ENCODE results near the gene WDR74. TPM values are rescaled to one million over a fixed set of nuclear protein-coding genes. Genes with fewer than 3 reads are reported as not detected.

The WDR74 gene
- total and polyA plus RNA-seq, 2 of the 13 experiments (the other 11 are each of a cell fraction or from before 2014, with no cell fraction given) = 77.0 to 83.3 TPM

DNA sequence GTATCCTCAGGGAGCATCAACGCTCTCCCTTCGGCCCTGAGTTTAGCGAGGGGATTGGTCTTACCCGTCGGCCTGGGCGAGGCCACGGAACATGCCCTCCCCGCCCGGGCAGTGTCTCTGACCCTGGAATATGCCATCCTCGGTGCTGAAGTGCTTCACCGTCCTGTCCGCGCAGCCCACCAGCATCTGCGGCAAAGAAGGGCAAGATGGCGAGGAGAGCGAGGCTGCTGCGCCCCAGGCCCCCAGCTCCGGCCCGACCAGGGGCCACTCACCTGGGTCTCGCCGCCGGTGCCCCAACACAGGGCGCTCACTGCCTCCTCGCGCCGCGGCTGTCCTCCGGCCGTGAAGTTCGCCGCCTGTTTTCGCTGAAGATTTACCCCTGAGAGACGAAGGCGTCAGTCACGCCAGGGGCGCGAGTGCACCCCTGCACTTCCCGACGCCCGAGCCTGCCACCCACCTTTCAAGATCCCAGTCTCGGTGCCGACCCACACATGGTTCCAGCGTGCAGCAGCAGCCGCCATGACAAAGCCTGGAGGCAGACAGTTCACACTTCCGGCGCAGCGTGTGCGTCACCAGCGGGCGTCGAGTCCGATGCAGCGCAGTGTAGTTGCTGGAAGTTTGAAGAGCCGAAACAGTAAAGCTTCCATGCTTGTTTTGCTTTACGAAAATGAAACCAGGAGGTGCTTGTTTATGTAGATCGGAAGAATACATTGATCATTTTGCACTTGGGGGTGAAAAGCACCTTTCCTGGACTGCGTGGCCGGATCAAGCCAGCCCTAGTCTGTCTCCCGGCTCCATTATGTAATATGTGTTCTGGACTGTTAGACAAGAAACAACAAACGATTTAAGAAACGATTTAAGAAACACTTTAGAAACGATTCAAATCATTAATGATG lies at the start of gene WDR74 (continued):
- TF ChIP-seq, protein P1, sequence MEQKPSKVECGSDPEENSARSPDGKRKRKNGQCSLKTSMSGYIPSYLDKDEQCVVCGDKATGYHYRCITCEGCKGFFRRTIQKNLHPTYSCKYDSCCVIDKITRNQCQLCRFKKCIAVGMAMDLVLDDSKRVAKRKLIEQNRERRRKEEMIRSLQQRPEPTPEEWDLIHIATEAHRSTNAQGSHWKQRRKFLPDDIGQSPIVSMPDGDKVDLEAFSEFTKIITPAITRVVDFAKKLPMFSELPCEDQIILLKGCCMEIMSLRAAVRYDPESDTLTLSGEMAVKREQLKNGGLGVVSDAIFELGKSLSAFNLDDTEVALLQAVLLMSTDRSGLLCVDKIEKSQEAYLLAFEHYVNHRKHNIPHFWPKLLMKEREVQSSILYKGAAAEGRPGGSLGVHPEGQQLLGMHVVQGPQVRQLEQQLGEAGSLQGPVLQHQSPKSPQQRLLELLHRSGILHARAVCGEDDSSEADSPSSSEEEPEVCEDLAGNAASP (CRISPR knock-in tag; IDR thresholded peaks at IDR 0.05; ENCODE audit: borderline replicate concordance) = peak; percentile 66; the same call in 1 of the 2 replicates
- TF ChIP-seq ZNF180 (CRISPR knock-in tag; IDR thresholded peaks at IDR 0.05; ENCODE audit: borderline replicate concordance, low read depth) (no peak), ZNF292 (CRISPR knock-in tag; IDR thresholded peaks at IDR 0.05; ENCODE audit: borderline replicate concordance, low read depth) (no peak), ATRX (CRISPR knock-in tag; IDR thresholded peaks at IDR 0.05; ENCODE audit: borderline replicate concordance) (no peak), SAP130 (CRISPR knock-in tag; IDR thresholded peaks at IDR 0.05; ENCODE audit: low read depth) (peak; percentile 100), PRPF4 (IDR thresholded peaks at IDR 0.05; ENCODE audit: low read depth, low read length, poor library complexity, severe bottlenecking) (no peak), FOXM1 (CRISPR knock-in tag; IDR thresholded peaks at IDR 0.05) (no peak), PHF21A (CRISPR knock-in tag; IDR thresholded peaks at IDR 0.05) (peak; percentile 46), CREM (IDR thresholded peaks at IDR 0.05) (peak; percentile 99), CREM (CRISPR knock-in tag; IDR thresholded peaks at IDR 0.05) (peak; percentile 94), ZNF879 (CRISPR knock-in tag; IDR thresholded peaks at IDR 0.05) (no peak), GATA4 (IDR thresholded peaks at IDR 0.05; ENCODE audit: borderline replicate concordance, low read depth) (peak; percentile 65; the same call in 1 of the 2 replicates), ZNF556 (CRISPR knock-in tag; IDR thresholded peaks at IDR 0.05; ENCODE audit: borderline replicate concordance) (peak; percentile 69; the same call in 1 of the 2 replicates), ADNP (CRISPR knock-in tag; IDR thresholded peaks at IDR 0.05) (no peak), SMAD1 (CRISPR knock-in tag; IDR thresholded peaks at IDR 0.05; ENCODE audit: borderline replicate concordance, low read depth) (peak; percentile 28; the same call in 1 of the 2 replicates), ZNF709 (CRISPR knock-in tag; IDR thresholded peaks at IDR 0.05) (peak; percentile 26; the same call in 1 of the 2 replicates), RFX5 (IDR thresholded peaks at IDR 0.05; ENCODE audit: low read depth, low read length) (0 out of 2 replicates have a peak, but pooled peaks have one; percentile 54)
- TF ChIP-seq, protein P2, sequence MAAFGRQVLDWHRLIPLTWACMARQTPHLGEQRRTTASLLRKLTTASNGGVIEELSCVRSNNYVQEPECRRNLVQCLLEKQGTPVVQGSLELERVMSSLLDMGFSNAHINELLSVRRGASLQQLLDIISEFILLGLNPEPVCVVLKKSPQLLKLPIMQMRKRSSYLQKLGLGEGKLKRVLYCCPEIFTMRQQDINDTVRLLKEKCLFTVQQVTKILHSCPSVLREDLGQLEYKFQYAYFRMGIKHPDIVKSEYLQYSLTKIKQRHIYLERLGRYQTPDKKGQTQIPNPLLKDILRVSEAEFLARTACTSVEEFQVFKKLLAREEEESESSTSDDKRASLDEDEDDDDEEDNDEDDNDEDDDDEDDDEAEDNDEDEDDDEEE (CRISPR knock-in tag; IDR thresholded peaks at IDR 0.05) = no peak; the same call in 1 of the 2 replicates
- TF ChIP-seq, protein P3, sequence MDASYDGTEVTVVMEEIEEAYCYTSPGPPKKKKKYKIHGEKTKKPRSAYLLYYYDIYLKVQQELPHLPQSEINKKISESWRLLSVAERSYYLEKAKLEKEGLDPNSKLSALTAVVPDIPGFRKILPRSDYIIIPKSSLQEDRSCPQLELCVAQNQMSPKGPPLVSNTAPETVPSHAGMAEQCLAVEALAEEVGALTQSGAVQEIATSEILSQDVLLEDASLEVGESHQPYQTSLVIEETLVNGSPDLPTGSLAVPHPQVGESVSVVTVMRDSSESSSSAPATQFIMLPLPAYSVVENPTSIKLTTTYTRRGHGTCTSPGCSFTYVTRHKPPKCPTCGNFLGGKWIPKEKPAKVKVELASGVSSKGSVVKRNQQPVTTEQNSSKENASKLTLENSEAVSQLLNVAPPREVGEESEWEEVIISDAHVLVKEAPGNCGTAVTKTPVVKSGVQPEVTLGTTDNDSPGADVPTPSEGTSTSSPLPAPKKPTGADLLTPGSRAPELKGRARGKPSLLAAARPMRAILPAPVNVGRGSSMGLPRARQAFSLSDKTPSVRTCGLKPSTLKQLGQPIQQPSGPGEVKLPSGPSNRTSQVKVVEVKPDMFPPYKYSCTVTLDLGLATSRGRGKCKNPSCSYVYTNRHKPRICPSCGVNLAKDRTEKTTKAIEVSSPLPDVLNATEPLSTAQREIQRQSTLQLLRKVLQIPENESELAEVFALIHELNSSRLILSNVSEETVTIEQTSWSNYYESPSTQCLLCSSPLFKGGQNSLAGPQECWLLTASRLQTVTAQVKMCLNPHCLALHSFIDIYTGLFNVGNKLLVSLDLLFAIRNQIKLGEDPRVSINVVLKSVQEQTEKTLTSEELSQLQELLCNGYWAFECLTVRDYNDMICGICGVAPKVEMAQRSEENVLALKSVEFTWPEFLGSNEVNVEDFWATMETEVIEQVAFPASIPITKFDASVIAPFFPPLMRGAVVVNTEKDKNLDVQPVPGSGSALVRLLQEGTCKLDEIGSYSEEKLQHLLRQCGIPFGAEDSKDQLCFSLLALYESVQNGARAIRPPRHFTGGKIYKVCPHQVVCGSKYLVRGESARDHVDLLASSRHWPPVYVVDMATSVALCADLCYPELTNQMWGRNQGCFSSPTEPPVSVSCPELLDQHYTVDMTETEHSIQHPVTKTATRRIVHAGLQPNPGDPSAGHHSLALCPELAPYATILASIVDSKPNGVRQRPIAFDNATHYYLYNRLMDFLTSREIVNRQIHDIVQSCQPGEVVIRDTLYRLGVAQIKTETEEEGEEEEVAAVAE (CRISPR knock-in tag; IDR thresholded peaks at IDR 0.05; ENCODE audit: borderline replicate concordance) = peak; percentile 84; the same call in 1 of the 2 replicates
- TF ChIP-seq, protein P4, sequence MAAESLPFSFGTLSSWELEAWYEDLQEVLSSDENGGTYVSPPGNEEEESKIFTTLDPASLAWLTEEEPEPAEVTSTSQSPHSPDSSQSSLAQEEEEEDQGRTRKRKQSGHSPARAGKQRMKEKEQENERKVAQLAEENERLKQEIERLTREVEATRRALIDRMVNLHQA (CRISPR knock-in tag; IDR thresholded peaks at IDR 0.05) = no peak
- TF ChIP-seq, protein P5, sequence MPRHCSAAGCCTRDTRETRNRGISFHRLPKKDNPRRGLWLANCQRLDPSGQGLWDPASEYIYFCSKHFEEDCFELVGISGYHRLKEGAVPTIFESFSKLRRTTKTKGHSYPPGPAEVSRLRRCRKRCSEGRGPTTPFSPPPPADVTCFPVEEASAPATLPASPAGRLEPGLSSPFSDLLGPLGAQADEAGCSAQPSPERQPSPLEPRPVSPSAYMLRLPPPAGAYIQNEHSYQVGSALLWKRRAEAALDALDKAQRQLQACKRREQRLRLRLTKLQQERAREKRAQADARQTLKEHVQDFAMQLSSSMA (CRISPR knock-in tag; IDR thresholded peaks at IDR 0.05) = peak; percentile 63; the same call in 1 of the 2 replicates

Measured in HepG2 (cell line).